ENCODE data around the gene TAF1B. TPM values are rescaled to one million over a fixed set of nuclear protein-coding genes. Genes with fewer than 3 reads are reported as not detected.

Gene TAF1B
- total RNA-seq, 2 donors from 2014 or later, result 14.8 to 16.0 TPM

DNA sequence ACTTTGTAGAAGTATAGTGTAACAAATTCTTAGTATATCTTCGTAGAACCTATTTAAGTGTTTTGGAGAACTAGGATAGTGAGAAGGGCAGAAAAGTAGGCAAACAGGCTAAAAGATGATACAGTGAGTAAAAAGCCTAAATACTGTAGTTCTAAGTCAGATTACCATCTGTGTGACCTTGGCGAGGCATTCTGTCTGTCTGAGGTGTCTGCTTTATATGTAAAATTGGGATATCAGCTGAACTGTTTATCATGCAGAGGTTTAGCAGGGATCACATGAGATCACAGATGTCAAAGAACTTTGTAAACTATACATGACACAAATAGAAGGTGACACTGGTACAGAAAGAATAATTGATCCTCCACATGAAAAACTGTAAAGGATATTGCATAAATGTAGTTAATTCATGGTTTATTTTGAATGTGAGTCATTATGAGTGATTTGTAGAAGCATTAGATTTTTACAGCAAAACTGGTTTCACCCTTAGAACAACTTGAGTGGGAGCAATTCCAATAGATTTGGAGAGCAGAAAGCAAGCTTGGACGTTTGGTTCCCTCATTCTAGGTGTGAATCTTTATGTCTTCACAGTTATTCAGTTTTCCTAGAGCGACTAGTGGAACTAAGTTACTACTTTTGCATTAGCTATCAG, 41.9 kb downstream of the TAF1B start:
- Histone ChIP-seq H3K27ac (no peak overlapping the region), H3K9me3 (no peaks in the 10 kb centered on the region), H3K27me3 (replicated peaks; ENCODE audit: insufficient read depth) (no peaks in the 10 kb centered on the region), H3K36me3 (no peaks in the 10 kb centered on the region), H3K4me1 (replicated peaks) (no peaks in the 10 kb centered on the region), H3K4me3 (no peak overlapping the region)
- no peak for DNase-seq (ENCODE audit: low spot score)
- intact Hi-C loops (cut with DNase I), result no loop called here
- 79% methylated on average over 4 of the region's 4 CpGs for WGBS
- TF ChIP-seq CTCF (IDR thresholded peaks at IDR 0.05) (no peak), POLR2AphosphoS5 (IDR thresholded peaks at IDR 0.05) (no peak), POLR2A (IDR thresholded peaks at IDR 0.05) (no peak)

GRCh38 chr2:9887513-9887912, 44.2 kb downstream of the TAF1B start:
- TF ChIP-seq POLR2A (IDR thresholded peaks at IDR 0.05) (no peak), CTCF (IDR thresholded peaks at IDR 0.05) (no peak), POLR2AphosphoS5 (IDR thresholded peaks at IDR 0.05) (no peak)
- WGBS, result 98% methylated on average over 1 of the region's 1 CpG
- intact Hi-C loops (cut with DNase I), result no loop called here

GRCh38 chr2:9889812-9890261, 46.6 kb downstream of the TAF1B start:
- intact Hi-C loops (cut with DNase I), result no loop called here
- WGBS, result 50% methylated on average over 3 of the region's 3 CpGs
- Histone ChIP-seq H3K9me3 (no peaks in the 10 kb centered on the region), H3K4me1 (replicated peaks) (no peaks in the 10 kb centered on the region), H3K27me3 (replicated peaks; ENCODE audit: insufficient read depth) (no peaks in the 10 kb centered on the region), H3K27ac (no peak overlapping the region), H3K36me3 (no peaks in the 10 kb centered on the region), H3K4me3 (no peak overlapping the region)
- DNase-seq (ENCODE audit: low spot score), result no peak
- no peak for TF ChIP-seq POLR2A (IDR thresholded peaks at IDR 0.05)
- TF ChIP-seq CTCF (IDR thresholded peaks at IDR 0.05), result no peak

More at GRCh38 chr2:9887513-9887912, 44.2 kb downstream of the TAF1B start:
- DNase-seq (ENCODE audit: low spot score), result no peak
- H3K27me3 ChIP-seq (replicated peaks; ENCODE audit: insufficient read depth), result no peaks in the 10 kb centered on the region
- H3K36me3 ChIP-seq, result no peaks in the 10 kb centered on the region
- H3K27ac ChIP-seq, result no peak overlapping the region
- no peaks in the 10 kb centered on the region for H3K4me1 ChIP-seq (replicated peaks)
- H3K9me3 ChIP-seq, result no peaks in the 10 kb centered on the region
- H3K4me3 ChIP-seq, result no peak overlapping the region

DNA sequence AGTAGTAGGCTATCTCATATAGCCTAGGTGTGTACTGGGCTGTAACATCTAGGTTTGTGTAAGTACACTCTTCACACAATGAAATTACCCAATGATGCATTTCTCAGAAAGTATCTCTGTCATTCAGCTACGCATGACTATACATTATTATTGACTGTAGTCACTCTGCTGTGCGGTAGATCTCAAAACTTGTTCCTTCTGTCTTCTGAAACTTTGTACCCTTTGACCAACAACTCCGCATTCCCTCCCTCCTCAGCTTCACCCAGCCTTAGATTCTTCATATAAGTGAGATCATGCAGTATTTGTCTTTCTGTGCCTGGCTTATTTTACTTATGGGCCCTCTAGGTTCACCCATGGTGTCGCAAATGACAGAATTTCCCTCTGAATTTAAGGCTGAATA, 49.0 kb downstream of the TAF1B start:
- Histone ChIP-seq H3K4me3 (no peak overlapping the region), H3K27me3 (replicated peaks; ENCODE audit: insufficient read depth) (no peaks in the 10 kb centered on the region), H3K36me3 (no peaks in the 10 kb centered on the region), H3K9me3 (no peaks in the 10 kb centered on the region), H3K4me1 (replicated peaks) (peaks cover 8% of the 10 kb centered on the region), H3K27ac (no peak overlapping the region)
- no peak for DNase-seq (ENCODE audit: low spot score)
- 97% methylated on average over 4 of the region's 4 CpGs for WGBS
- TF ChIP-seq POLR2A (IDR thresholded peaks at IDR 0.05) (no peak), POLR2AphosphoS5 (IDR thresholded peaks at IDR 0.05) (no peak), CTCF (IDR thresholded peaks at IDR 0.05) (no peak)
- intact Hi-C loops (cut with DNase I), result no loop called here

Measured in prostate gland (tissue), 2 donors.